H1 (cell line): ENCODE data around the gene ABHD4. TPM values are rescaled to one million over a fixed set of nuclear protein-coding genes. Genes with fewer than 3 reads are reported as not detected.

Source experiments
- PHF8 ChIP-seq: fragments of 200-600 bp; sonication (generic); conservative IDR thresholded peaks from 2 replicates; pipeline ENCODE4 v1.7.1; 2012; ENCODE audit warnings: low read depth, mild to moderate bottlenecking, inconsistent platforms, low read length, moderate library complexity
- SIRT6 ChIP-seq: IDR thresholded peaks from one replicate; pipeline ENCODE4 v1.7.1; 2012; ENCODE audit warnings: low read length, inconsistent platforms
- SP2 ChIP-seq: IDR thresholded peaks from 2 replicates; pipeline ENCODE4 v1.6.1; 2012; ENCODE audit warnings: mild to moderate bottlenecking, low read length, inconsistent platforms
- polyA plus RNA-seq, 7 experiments: library from polyadenylated mRNA; depleted of rRNA in 3 of 7; stranded (reverse) in 5 of 7; unstranded in 2 of 7; fragments of >200 nt in 5 of 7; fragments of 200-250 nt in 2 of 7; gene quantifications; 1 replicate in 5 of 7; 2 replicates in 1 of 7; 4 replicates in 1 of 7; pipeline versions ENCODE4 v1.2.1 to v1.2.3, GENCODE V29; 2011 to 2013; ENCODE audit warnings: missing spikeins in 2 of 7, mixed read lengths in 2 of 7
- total RNA-seq: library from RNA; stranded (reverse); fragmentation: NEBNext Ultra II Directional; extraction: Animal tissue kit (Norgen Biotek cat#: 25700); gene quantifications from 2 replicates; pipeline ENCODE4 v1.2.1, GENCODE V29; 2021

The ABHD4 gene
- total and polyA plus RNA-seq, 2 of the 8 experiments (the other 6 are each of a cell fraction or from before 2014, with no cell fraction given): 32.4 to 42.9 TPM

GRCh38 chr14:22626590-22626989 lies 28.5 kb downstream of the ABHD4 start (continued):
- TF ChIP-seq SIRT6 (no peak), PHF8 (no peak), SP2 (no peak)
